Left ventricle myocardium superior (tissue), 1 donor: ENCODE measurements around the gene GRM8. TPM values are rescaled to one million over a fixed set of nuclear protein-coding genes. Genes with fewer than 3 reads are reported as not detected.

Experiments
- ATAC-seq: fragments of 200-7000 bp; cut with Tn5 transposase; one replicate; pipeline ENCODE4 v1.9.1; 2020; ENCODE audit warnings: mild to moderate bottlenecking, moderate library complexity
- DNase-seq: peaks from one replicate; pipeline ENCODE4 v3.0.0-alpha.2; 2020
- intact Hi-C: fragments of 100-400 bp; cut with micrococcal nuclease; formaldehyde crosslinking; loops from one replicate; pipeline ENCODE4 v1.11.0; 2022
- total RNA-seq: library from RNA; stranded (reverse); fragmentation: NEBNext Ultra II Directional; extraction: Animal tissue kit (Norgen Biotek cat#: 25700); gene quantifications from one replicate; pipeline ENCODE4 v1.2.1, GENCODE V29; 2021
- donor health status: DM: no; HTN: yes; CAD: no; lungs with severe emphysema.

The GRM8 gene
- total RNA-seq, 1 donor from 2014 or later: not detected

DNA sequence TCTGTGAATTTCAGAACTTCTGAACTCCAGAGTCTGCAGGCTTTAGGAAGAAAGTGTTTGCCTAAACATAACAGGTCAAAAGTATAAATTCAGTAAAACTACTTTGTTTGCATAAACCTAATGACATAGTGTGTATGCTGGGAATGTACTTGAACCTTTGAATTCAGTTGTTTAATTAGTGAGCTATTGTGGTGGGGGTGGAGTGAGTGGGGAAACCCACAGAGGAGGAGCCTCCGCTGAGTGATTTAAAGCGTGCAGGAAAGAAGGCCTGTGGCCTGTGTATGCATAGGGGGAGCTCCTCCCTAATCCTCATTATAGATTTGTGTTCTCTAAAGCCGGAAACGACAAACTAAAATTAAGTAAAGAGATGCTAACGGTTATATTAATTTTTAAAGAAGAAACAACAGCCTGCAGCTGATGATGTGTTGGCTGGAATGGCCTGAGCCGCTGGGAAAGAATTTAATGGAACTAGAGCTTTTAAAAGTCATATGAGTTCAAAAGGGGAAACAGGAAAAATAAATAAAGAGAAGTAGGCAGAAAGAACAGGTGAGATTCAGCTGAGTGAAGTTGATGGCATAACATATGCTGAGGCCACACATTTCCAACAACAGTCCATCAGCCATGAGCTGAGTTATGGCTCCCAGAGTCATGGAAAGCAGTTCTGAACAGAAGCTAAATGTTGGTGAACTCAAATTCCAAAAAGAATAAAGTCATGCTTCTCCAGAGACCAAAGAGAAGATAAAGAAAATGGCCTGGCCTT, 595.0 kb downstream of the GRM8 start:
- DNase-seq (no peak), ATAC-seq (no peak)
- intact Hi-C loops: no loop called here

DNA sequence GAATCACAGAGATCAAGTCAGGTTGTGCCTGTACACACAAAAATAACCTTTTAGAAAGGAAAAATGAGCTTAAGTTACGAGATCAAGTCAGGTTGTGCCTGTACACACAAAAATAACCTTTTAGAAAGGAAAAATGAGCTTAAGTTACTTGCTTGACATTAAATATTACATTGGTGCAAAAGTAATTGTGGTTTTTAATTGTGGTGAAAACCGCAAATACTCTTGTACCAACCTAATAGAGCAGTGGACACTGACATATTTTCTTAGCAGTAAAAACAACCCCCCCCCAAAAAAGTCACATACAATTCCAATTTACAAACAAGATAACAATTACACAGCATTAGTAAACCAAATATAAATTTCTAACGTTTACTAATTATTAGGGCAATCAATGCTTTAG, 595.6 kb downstream of the GRM8 start:
- no peak for ATAC-seq
- DNase-seq: no peak
- intact Hi-C loops: no loop called here

DNA sequence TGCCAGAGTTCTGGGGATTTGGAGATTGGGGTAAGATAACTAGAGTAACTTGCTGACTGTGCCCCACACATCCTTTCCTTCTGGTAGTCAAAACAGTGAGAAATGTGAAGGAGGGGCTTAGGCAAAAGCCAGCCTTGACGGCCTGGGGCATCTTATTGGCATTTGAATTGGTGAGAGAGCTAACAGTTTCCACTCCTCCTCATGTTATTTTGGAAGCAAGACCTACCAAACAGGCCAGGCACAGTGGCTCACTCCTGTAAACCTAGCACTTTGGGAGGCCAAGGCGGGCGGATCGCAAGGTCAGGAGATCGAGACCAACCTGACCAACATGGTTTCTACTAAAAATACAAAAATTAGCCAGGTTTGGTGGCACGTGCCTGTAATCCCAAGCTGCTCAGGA, 596.6 kb downstream of the GRM8 start:
- no peak for DNase-seq
- intact Hi-C loops: no loop called here
- ATAC-seq: no peak

DNA sequence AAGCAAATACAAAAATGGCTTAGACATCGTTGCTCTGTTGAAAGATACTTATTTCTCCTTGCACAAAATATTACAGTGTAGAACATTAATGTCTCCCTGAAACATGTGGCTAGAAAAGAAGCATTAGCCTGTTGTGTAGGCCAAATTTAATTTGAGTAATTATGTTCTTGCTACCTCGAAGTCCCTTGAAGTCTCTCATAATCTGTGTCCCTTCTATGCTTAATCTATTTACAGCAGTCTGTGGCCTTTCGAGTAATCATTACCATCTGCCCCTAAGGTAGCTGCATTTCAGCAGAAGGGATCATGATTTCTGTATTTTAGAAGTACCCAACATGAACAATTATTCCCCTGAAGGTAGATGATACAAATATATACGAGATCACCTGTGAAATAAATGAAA, 615.2 kb downstream of the GRM8 start:
- ATAC-seq (no peak), DNase-seq (no peak)
- intact Hi-C loops: no loop called here

DNA sequence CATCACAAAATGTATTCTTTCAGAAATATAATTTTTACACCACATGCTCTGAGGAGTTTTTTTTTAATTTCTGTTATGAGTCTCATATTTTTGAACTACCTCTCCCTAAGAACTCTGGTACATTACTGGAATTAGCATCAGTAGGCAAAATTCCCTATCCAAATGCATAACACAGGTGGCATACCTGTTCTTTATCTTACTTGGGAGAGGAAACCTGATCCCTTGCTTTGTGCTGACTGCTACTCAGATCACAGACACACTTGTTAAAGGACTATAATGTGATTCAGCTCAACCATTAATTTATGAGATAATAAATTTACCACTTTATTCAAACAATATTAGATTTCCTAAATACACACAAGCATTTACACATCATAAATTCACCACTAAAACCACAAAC, 617.2 kb downstream of the GRM8 start:
- ATAC-seq (no peak), DNase-seq (no peak)
- intact Hi-C loops: no loop called here

DNA sequence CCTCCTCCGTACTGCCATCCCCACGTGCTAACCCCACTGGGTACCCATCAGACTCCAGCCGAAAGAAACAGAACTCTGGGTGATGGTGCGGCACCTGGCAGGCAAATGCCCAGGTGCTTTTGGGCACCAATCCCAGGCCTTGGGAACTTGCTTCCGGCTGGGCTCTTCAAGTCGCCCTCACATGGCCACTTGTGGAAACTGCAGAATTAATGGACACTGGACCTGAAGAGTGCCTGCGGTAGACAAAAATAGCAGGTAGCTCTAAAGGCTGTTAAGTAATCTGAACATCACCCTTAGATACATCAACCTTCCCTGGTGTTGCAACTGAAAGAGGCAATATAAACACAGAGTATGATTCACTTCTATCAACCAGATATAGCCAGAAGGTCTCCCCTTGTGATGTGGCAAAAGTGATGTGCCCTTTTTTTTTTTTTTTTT, 644.4 kb downstream of the GRM8 start:
- intact Hi-C loops: no loop called here
- no peak for ATAC-seq

DNA sequence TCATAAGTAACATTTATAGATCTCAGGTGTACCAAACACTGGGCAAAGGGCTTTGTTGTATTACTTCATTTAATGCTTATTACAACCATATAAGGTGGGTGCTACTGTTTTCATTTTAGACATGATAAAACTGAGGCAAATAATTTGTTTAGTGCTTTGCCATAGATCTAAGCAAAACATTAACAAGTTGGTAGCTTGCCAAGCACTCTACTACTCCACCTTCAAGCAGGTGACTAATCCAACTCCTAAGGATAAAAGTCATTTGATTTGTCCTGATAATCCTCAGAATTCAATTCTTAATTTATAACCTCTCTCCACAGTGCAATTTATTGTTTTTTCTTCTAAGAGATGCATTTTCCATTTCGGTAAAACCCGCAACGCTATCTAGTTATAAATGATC, 646.4 kb downstream of the GRM8 start:
- DNase-seq: no peak
- intact Hi-C loops: no loop called here
- ATAC-seq: no peak

More for the DNA sequence above, 644.4 kb downstream of the GRM8 start:
- no peak for DNase-seq

DNA sequence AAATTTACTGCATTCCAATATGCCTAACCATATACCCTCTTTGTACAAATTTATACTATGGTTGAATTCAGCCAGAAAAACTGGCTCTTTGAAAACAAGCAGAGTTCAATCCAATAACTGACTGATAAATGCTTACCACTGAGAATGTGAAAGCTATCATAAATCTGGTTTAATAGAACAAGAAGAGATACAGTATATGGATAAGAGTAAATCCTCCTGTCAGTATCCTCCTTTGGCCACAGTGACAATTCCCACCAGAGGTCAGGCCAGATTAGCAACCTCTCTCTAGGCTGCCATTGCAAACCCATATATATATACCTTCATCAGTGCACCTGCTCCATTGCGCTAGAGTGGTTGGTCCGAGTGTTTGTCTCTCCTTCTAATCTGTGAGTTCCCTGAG, 647.2 kb downstream of the GRM8 start:
- DNase-seq: no peak
- intact Hi-C loops: no loop called here
- no peak for ATAC-seq

DNA sequence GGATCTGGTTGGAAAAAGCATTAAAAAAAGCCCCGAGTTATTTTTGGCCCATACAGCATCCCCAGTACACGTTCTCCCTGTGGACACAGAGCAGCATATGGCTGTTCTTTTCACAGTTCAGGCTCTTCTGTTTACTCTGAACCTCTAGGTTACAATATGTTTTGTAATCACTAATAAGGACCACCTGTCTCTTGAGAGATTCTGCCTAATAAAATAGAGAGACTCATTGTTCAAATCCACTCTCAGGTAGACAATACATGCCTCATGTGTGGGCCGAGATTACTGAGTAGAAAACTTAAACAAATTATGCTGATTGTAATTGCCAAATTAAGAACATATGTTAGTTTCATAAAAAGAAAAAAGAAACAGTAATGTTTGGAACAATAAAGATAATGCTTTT, 647.7 kb downstream of the GRM8 start:
- no peak for DNase-seq
- no peak for ATAC-seq
- intact Hi-C loops: no loop called here

DNA sequence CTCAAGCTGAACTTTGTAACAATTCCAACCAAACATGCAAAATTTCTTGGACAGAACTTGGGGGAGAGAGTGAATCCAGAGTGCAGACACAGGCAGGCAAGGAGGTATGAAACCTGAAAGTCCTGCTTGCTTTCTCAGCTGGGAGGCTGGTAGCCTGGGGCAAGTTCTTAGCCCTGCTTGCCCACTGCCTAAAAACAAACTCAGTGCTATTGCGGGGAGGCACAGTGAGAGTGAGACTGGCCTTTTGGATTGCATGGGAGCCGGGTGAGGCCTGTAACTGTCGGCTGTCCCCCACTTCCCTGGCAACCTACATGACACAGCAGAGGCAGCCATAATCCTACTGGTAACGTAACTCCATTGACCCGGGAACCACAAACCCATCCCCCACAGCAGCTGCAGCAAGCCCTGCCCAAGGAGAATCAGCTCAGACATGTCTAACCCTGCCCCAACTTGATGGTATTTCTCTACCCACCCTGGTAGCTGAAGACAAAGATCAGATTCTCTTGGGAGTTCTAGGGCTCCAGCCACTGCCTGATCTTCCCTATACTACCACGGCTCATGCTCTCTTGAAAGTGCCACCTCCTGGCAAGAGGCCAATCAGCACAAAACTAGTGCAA, 663.6 kb downstream of the GRM8 start:
- no peak for ATAC-seq
- intact Hi-C loops: no loop called here

DNA sequence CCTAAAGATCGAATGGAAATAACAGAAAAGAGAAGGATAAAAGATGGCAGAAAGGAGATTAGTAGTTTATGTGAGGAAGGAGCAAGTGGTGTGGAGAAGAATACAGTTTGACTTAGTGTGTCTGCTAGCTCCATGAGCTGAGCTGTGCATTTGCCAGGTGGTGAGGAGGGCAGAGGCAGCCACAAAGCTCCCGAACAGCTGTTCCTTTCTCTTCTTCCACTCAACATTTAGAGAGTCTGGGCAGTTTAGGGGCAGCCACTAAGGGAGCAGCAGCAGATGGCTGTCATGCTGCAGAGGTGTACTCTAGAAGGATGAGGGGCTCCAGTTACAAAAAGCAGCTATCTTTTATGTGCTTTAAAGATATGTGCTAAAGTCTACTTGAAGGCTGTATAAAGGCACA, 674.4 kb downstream of the GRM8 start:
- DNase-seq (no peak), ATAC-seq (no peak)
- intact Hi-C loops: no loop called here

More for the DNA sequence above, 663.6 kb downstream of the GRM8 start:
- DNase-seq: no peak

DNA sequence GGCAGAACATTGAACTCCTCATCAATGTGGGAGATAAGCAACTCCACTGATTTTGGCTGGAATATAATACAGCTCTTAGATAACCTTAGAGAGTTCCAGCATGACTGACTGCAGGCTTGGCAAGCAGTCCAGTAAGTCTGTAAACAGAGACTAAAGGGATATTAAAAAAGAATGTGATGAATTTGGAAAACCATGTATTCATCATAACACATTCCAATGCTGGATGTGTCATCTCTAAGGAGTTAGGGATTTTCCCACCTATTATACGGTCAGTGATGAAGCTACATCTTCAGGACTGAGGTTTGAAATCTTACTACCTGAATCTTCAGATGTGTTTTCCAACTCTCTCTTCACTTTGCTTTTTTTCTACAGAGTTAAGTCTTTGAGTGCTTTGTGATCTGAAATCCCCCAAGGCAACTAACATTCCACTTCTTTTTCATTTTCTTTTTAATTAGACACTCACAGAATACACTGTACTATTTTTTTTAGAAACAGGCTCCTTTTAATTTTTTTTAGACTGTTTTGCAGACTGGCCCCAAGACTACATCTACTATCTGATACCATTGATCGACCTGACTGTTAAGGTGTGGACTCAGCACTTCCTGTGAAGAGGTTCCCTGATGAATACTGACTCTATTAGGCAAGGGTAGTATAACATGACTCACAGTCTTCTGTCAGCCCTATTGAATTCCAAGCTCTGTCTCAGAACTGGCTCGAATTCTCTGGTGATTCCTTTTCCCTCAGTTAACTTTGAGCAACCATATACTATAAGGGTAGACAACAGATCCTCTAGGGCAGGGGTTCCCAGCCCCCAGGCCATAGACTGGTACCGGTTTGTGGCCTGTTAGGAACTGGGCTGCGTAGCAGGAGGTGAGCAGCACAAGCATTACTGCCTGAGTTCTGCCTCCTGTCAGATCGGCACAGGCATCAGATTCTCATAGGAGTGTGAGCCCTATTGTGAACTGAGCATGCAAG, 678.2 kb downstream of the GRM8 start:
- no peak for ATAC-seq
- DNase-seq: no peak
- intact Hi-C loops: no loop called here

DNA sequence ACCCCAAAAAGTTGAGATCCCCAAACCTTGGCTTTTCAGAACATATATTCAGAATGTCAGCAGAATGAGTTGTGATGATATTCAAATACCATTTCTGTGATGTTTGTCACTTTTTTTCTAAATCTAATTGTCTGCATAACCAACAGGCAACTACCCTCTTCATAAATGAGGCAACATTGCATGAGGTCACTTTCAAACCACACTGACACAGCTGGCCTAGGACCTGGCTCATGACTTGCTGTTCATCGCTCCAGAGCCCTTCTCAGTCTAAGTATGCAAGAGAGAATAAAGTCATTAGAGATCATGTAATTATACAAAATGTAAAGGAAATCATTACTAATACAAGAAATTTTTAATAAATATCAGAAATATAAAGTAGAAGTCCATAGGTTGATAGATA, 681.9 kb downstream of the GRM8 start:
- intact Hi-C loops: no loop called here
- DNase-seq (no peak), ATAC-seq (no peak)

DNA sequence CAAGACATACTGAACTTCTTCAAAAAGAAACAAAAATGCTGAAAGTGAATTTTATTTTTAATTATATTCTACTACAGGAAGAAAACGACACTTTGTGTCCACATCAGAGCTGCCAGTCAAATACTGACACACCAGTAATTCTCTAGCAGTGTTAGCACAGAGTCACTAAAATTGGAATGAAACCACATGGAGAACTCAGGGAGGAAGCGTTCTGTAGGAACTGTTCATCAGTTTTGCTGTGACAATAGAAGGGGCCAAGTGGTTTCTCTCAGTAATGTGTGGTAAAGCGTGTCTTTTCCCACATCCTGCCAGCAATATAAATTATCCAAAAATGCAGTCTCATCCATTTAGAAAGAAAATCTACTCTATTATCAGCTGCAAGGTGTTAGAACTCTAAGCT, 683.3 kb downstream of the GRM8 start:
- DNase-seq (no peak), ATAC-seq (no peak)
- intact Hi-C loops: no loop called here

DNA sequence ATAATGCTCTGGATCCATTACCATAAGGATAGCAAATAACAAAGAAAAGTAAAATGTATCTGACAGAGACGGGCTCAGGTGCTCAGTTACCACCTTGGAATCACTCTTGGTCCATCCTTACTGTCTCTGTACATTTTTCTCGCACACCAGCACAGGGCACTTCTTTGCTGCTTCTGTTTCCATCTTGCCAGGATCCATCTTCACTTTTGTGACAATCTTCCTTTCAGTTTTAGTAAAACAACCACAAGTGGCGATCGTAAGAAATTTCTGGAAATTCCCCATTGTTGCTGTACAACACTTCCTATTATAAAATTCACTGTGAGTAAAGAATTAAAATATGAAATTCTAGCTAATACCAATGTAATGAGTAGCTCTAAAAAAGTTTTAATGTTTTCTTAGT, 695.5 kb downstream of the GRM8 start:
- ATAC-seq: no peak
- intact Hi-C loops: no loop called here
- no peak for DNase-seq

DNA sequence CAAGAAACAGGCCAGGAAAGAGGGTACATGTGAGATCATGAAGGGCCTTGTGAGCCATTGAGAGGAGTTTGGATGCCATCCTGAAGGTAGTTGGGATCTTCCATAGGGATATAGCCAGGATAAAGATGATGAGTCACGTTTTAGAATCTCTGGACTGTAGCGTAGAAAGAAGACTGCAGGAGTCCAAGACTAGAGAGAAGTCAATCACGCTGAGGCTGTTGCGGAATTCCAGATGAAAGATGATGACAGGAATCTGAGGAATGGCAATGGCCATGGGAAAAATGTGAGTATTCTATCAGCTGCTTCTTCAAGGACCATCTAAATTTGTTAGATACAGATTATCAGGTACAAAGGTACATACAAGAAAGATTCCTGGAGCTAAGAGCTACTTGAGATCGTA, 711.3 kb downstream of the GRM8 start:
- ATAC-seq: no peak
- intact Hi-C loops: no loop called here
- DNase-seq: no peak

DNA sequence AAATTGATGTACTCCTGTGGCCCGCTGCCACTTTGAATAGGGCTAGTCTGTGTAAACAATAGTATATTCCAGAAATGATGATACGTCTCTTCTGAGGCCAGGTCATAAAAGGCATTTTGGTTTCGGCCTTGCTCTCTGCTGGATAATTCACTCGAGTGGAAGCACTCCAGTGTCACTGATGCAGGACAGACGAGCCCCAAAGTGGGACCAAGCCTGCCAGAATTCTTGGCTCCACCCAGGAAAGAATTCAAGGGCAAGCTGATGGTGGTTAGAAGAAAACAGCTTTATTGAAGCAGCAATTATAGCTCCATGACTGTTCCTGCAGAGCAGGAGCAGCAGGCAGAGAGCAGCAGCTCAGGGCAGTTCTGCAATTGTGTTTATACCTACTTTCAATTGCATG, 717.6 kb downstream of the GRM8 start:
- DNase-seq: no peak
- intact Hi-C loops: no loop called here
- no peak for ATAC-seq

DNA sequence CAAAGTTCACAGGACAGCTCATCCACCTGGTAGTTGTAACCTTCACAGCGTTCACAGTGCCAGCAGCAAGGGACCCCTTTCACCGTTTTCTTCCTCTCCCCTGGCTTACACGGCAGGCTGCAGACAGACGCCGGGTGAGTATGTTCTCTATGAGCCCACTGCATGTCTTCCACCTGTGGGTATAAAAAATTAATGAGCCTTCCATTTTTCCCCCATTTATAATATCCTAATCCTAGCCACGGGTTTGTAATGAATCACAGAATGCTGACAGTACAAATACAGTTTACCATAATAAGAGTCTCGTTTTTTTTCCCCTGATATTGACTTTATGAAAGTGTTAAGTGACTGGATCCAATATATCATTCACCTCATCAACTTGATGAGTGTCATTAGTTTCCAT, 719.0 kb downstream of the GRM8 start:
- intact Hi-C loops: no loop called here
- DNase-seq (no peak), ATAC-seq (no peak)

DNA sequence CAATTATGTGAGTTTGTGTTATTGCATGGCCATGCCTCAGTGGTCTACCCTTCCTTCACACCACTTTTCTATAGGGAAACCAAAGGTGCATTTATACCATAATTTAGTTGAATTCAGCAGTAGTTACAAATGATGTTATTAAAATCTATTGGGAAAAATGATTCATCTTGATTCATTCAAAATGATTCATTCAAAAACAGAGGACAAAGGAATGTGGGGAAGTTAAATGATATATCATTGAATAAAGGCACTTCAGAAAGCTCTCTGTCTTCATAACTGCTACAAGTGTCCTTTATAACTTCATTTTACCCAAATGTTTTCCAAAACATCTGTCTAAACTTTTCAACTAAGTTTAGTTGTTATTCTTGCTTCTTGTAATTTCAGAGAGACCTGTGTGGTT, 722.9 kb downstream of the GRM8 start:
- ATAC-seq (no peak), DNase-seq (no peak)
- intact Hi-C loops: no loop called here

DNA sequence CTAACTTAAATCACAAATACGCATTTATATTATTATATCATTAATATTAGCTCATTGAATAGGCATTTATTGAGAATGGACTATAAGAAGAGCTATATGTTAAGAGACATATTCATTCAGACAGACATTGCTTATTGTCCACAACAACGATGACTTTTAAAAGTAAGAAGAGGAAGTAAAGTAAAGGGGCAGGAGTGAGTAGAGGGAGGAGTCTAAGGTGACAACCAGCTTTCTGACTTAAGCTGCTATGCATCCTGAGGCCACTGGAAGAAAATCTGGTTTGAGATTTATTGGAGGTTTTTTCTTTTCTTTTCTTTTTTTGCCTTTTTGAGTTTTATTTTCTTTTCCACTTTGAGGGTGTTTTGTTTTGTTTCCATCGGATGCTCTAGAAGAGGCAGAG, 723.5 kb downstream of the GRM8 start:
- ATAC-seq (no peak), DNase-seq (no peak)
- intact Hi-C loops: no loop called here
